ENCODE measurements around the gene HLA-F.

The HLA-F gene

DNA sequence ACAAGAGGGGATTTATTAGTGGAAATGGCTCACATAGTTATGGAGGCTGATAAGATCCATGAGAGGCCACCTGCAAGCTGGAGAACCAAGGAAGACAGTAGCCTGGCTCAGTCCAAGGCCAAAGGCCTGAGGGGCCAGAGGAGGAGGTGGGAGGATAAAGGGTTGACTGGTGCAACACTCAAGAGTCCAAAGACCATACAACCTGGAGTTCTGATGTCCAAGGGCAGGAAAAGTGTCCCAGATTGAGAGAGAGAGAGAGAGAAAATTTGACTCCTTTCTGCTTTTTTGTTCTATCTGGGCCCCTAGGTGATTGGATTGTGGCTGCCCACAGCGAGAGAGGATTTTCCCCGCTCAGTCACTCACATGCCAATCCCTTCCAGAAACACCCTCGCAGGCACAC lies 8.0 kb downstream of the HLA-F start:
- Histone ChIP-seq H3K27ac (ENCODE audit: insufficient read depth, low read depth, low read length, poor library complexity, severe bottlenecking) (no peak overlapping the region), H3K36me3 (ENCODE audit: control insufficient read depth, insufficient read depth, low read length) (no peaks in the 10 kb centered on the region), H3K4me1 (ENCODE audit: control insufficient read depth, insufficient read depth, low read length) (no peaks in the 10 kb centered on the region), H3K4me3 (ENCODE audit: insufficient read depth, low read depth, low read length) (no peak overlapping the region), H3K9me3 (ENCODE audit: control insufficient read depth, low read length) (no peaks in the 10 kb centered on the region), H3K27me3 (ENCODE audit: control insufficient read depth, insufficient read depth, low read length, poor library complexity, severe bottlenecking) (peaks cover under 1% of the 10 kb centered on the region)
- 57 to 78% methylated on average over 3 of the region's 3 CpGs for WGBS, 2 experiments

DNA sequence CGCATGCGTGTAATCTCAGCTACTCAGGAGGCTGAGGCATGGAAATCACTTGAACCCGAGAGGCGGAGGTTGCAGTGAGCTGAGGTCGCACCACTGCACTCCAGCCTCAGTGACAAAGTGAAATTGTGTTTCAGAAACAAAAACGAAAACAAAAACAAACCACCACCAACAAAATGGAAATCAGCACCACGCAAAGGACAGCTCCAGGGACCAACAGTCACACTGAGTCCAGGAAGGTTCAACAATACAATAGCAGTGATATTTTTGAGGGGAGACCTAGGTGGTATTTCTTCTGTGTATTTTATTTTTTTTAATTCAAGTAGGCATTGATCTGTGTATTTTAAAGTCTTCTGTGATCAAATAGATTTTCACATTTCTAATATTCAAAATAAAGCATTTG lies 9.8 kb downstream of the HLA-F start:
- H3K27me3 ChIP-seq (ENCODE audit: control insufficient read depth, insufficient read depth, low read length, poor library complexity, severe bottlenecking) = no peaks in the 10 kb centered on the region
- no peaks in the 10 kb centered on the region for H3K36me3 ChIP-seq (ENCODE audit: control insufficient read depth, insufficient read depth, low read length)
- no peak overlapping the region for H3K27ac ChIP-seq (ENCODE audit: insufficient read depth, low read depth, low read length, poor library complexity, severe bottlenecking)
- H3K4me1 ChIP-seq (ENCODE audit: control insufficient read depth, insufficient read depth, low read length) = no peaks in the 10 kb centered on the region
- H3K9me3 ChIP-seq (ENCODE audit: control insufficient read depth, low read length) = no peaks in the 10 kb centered on the region
- 76 to 79% methylated on average over 7 of the region's 7 CpGs for WGBS, 2 experiments
- no peak overlapping the region for H3K4me3 ChIP-seq (ENCODE audit: insufficient read depth, low read depth, low read length)

DNA sequence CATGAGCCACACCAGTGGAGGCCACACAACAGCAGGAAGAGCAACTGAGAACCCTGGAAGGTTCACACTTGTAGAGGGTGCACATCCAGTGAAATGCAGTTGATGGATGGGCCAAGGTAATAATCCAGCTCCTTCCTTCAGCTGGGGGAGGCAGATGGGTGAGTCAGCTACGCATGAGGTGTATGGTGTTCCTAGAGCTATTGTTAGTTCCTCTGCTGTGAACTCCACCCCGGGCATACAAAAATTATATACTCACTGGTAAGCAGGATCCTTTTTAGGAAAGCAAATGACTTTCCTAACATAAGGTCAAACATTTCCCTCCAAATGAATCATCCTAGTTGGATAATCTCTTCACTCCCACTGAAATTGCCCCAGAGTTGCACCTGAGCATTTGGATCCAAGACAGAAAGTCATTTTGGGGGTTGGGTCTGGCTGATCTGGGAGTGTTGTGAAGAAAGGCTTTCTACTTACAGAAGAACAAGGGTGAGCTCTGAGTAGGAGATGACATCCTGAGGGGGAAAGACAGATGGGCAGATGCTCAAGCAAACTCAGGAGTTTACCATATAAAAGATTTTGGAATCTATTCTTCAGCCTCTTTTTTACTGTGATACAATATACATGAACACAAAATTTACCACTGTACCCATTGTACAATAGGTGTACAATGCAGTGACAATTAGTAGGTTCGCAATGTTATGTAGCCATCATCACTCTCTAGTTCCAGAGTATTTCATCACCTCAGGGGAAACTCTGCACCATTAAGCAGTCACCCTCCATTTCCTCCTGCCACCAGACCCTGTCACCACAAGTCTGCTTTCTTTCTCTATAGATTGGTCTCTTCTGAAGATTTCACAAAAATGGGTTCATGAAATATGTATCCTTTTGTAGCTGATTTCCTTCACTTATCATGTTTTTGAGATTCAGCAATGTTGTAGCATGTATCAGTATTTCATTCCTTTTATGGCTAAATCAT lies 11.1 kb downstream of the HLA-F start:
- H3K36me3 ChIP-seq (ENCODE audit: control insufficient read depth, insufficient read depth, low read length) = no peaks in the 10 kb centered on the region
- 87 to 93% methylated on average over 3 of the region's 3 CpGs for WGBS, 2 experiments
- no peak overlapping the region for H3K27ac ChIP-seq (ENCODE audit: insufficient read depth, low read depth, low read length, poor library complexity, severe bottlenecking)
- no peak overlapping the region for H3K4me3 ChIP-seq (ENCODE audit: insufficient read depth, low read depth, low read length)
- H3K27me3 ChIP-seq (ENCODE audit: control insufficient read depth, insufficient read depth, low read length, poor library complexity, severe bottlenecking) = no peaks in the 10 kb centered on the region
- no peaks in the 10 kb centered on the region for H3K9me3 ChIP-seq (ENCODE audit: control insufficient read depth, low read length)
- H3K4me1 ChIP-seq (ENCODE audit: control insufficient read depth, insufficient read depth, low read length) = no peaks in the 10 kb centered on the region

DNA sequence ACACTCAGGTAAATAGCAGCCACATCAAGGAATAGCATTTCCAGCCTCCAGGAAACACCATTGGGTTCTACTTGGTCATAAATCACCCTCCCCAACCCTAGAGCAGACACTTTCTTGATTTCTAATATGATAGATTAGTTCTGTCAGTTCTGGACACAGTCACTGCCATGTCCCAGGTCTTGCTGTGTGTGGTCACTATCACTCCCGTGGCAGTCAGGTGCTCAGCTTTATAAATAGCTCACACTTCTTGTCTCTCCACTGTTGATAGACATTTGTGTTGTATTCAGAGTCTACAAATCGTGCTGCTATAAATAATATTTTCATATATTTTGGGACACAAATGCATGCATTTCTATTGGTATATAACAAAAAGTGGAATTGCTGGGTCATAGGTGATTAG lies 13.3 kb downstream of the HLA-F start:
- no peak overlapping the region for H3K27ac ChIP-seq (ENCODE audit: insufficient read depth, low read depth, low read length, poor library complexity, severe bottlenecking)
- no peaks in the 10 kb centered on the region for H3K36me3 ChIP-seq (ENCODE audit: control insufficient read depth, insufficient read depth, low read length)
- no peak overlapping the region for H3K4me3 ChIP-seq (ENCODE audit: insufficient read depth, low read depth, low read length)
- no peaks in the 10 kb centered on the region for H3K27me3 ChIP-seq (ENCODE audit: control insufficient read depth, insufficient read depth, low read length, poor library complexity, severe bottlenecking)
- H3K9me3 ChIP-seq (ENCODE audit: control insufficient read depth, low read length) = no peaks in the 10 kb centered on the region
- WGBS, 2 experiments = 30 to 54% methylated on average over 1 to 2 of the region's 2 CpGs
- H3K4me1 ChIP-seq (ENCODE audit: control insufficient read depth, insufficient read depth, low read length) = no peaks in the 10 kb centered on the region

DNA sequence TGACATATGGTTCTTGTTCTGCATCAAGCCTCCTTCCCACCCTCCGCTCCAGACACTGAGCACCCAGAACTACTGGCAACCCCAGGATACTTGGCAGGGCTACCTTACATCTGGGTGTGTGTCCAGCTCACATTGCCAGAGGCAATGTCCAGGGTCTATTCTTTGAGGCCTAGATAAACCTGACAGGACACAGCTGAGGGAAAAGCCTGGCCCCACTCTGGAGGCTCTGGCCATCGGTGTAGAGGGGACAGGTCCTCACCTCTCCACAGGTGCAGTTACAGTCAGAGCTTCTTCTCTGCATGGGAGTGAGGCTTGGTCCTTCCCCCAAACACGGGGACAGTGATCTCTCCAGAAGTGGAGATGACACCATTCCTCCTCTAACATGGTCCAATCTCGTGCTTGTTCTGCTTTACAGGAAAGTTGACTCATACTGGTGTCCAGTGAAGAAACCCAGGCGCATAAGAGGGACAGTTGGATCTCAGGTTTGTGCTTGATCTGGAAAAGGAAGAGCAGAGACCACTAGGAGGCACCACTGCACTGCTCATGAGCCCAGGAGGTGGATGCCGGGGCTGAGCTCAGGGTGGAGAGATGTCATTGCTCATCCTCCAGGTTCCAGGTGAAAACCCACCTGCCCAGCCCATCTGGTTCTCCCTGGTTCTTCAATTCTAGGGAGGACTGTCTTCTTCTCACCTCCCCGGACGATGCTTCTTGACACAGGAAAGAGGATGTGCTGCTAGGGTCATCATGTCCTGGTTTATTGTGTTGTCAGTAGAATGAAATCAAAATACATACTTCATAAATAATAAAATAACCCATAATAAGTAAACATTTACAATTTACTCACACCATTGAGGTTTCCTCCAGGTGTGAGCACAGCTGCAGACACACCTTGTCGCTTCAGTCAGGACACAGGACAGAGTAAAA lies 14.7 kb downstream of the HLA-F start:
- Histone ChIP-seq H3K27me3 (ENCODE audit: control insufficient read depth, insufficient read depth, low read length, poor library complexity, severe bottlenecking) (peaks cover 3% of the 10 kb centered on the region), H3K27ac (ENCODE audit: insufficient read depth, low read depth, low read length, poor library complexity, severe bottlenecking) (no peak overlapping the region), H3K4me3 (ENCODE audit: insufficient read depth, low read depth, low read length) (no peak overlapping the region), H3K4me1 (ENCODE audit: control insufficient read depth, insufficient read depth, low read length) (no peaks in the 10 kb centered on the region), H3K9me3 (ENCODE audit: control insufficient read depth, low read length) (no peaks in the 10 kb centered on the region), H3K36me3 (ENCODE audit: control insufficient read depth, insufficient read depth, low read length) (no peaks in the 10 kb centered on the region)
- 44 to 45% methylated on average over 9 of the region's 9 CpGs for WGBS, 2 experiments

DNA sequence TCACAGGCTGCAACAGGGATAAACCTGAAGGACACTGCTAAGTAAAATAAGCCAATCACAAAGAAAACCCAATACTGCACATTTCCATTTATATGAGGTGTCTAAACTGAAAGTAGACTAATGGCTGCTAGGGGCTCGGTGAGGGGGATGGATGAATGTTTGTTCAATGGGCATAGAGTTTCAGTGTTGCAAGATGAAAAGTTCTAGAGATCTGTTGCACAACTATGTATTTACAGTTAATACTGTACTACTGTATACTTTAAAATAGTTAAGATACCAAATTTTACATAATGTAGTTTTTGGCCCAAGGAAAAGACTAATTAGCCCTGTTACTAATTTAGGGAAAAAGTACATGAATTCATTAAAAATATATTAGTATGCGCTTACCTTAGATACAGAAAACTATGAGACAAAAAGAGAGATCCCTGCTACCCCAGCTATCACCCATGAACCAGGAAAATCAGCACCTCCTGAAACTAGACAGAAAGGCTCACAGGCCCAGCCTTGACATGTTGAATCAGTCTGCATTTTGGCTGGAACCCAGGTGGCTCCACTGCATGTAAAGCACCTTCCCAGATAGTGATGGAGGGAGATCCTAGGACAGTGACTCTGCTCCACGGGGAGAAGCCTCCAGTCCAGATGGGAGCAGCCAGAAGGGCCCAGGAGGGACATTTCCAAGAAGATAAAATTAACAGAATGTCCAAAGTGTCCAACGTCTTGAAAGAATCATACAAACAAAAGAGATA lies 16.1 kb downstream of the HLA-F start:
- Histone ChIP-seq H3K9me3 (ENCODE audit: control insufficient read depth, low read length) (no peaks in the 10 kb centered on the region), H3K27me3 (ENCODE audit: control insufficient read depth, insufficient read depth, low read length, poor library complexity, severe bottlenecking) (peaks cover 3% of the 10 kb centered on the region), H3K27ac (ENCODE audit: insufficient read depth, low read depth, low read length, poor library complexity, severe bottlenecking) (no peak overlapping the region), H3K36me3 (ENCODE audit: control insufficient read depth, insufficient read depth, low read length) (no peaks in the 10 kb centered on the region), H3K4me3 (ENCODE audit: insufficient read depth, low read depth, low read length) (no peak overlapping the region), H3K4me1 (ENCODE audit: control insufficient read depth, insufficient read depth, low read length) (no peaks in the 10 kb centered on the region)
- WGBS, 2 experiments = 78% methylated on average over 4 of the region's 4 CpGs

DNA sequence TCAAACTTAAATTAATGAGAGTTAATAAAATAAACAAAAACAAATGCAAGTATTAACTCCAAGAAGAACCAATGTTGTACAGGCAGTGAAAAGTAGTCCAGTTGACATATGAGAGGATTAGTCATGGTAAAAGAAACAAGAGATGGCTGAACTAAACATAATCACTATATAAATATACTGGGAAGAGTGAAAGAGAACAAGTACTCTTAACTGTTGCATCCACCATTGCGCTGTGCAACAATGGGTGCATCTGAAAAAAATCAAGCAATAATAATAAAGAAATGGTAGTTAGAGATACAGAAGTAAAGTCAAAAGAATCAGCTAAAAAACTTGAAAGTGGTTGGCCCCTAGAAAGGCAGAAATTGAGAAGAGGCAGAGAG lies 16.6 kb downstream of the HLA-F start:
- no peak overlapping the region for H3K4me3 ChIP-seq (ENCODE audit: insufficient read depth, low read depth, low read length)
- no peaks in the 10 kb centered on the region for H3K9me3 ChIP-seq (ENCODE audit: control insufficient read depth, low read length)
- peaks cover 3% of the 10 kb centered on the region for H3K27me3 ChIP-seq (ENCODE audit: control insufficient read depth, insufficient read depth, low read length, poor library complexity, severe bottlenecking)
- WGBS, 2 experiments = 100% methylated on average over 1 of the region's 1 CpG; no CpG with 5 or more reads in 1 of the 2 experiments
- no peaks in the 10 kb centered on the region for H3K36me3 ChIP-seq (ENCODE audit: control insufficient read depth, insufficient read depth, low read length)
- H3K4me1 ChIP-seq (ENCODE audit: control insufficient read depth, insufficient read depth, low read length) = no peaks in the 10 kb centered on the region
- no peak overlapping the region for H3K27ac ChIP-seq (ENCODE audit: insufficient read depth, low read depth, low read length, poor library complexity, severe bottlenecking)

DNA sequence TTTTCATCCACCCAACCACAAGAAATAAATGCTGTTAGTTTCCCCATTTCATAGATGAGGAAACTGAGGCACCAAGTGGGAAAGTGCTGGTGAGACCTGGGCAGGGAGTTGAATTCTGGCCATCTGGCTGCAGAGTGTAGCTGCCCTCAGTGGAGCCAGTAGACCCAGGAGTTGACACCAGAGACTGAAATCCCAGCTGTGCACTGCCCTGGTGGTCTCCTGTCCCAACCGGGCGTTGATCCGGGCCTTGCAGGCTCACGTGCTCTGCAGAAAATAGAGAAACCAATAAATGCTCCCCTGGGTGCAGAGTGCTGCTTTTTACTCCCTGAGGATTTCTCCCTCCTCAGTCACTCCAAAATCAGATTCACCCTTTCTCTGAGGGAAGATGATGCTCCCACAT lies 18.4 kb downstream of the HLA-F start:
- Histone ChIP-seq H3K4me3 (ENCODE audit: insufficient read depth, low read depth, low read length) (no peak overlapping the region), H3K27me3 (ENCODE audit: control insufficient read depth, insufficient read depth, low read length, poor library complexity, severe bottlenecking) (peaks cover 11% of the 10 kb centered on the region), H3K4me1 (ENCODE audit: control insufficient read depth, insufficient read depth, low read length) (no peaks in the 10 kb centered on the region), H3K9me3 (ENCODE audit: control insufficient read depth, low read length) (no peaks in the 10 kb centered on the region), H3K36me3 (ENCODE audit: control insufficient read depth, insufficient read depth, low read length) (no peaks in the 10 kb centered on the region), H3K27ac (ENCODE audit: insufficient read depth, low read depth, low read length, poor library complexity, severe bottlenecking) (no peak overlapping the region)
- WGBS, 2 experiments = 89 to 93% methylated on average over 4 of the region's 4 CpGs

DNA sequence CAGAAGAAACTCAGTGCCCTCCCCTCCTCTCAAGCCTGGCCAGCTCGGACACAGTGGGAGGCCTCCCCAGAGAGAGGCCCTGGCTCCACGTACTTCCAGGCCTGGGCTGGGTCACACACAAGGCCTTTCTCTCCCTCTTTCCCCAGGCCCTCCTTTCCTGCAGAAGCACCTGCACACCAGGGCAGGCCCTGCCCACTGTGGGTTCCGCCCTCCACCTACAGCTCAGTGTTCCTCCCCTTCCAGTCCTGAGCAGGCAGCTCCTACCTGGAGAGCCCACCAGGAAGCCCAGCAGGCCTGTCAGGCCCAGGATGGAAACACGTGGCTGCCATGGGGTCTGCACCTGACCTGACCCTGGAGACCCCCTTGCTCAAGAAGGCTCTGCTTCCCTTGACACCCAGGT lies 18.9 kb downstream of the HLA-F start:
- no peaks in the 10 kb centered on the region for H3K36me3 ChIP-seq (ENCODE audit: control insufficient read depth, insufficient read depth, low read length)
- peaks cover 16% of the 10 kb centered on the region for H3K27me3 ChIP-seq (ENCODE audit: control insufficient read depth, insufficient read depth, low read length, poor library complexity, severe bottlenecking)
- H3K27ac ChIP-seq (ENCODE audit: insufficient read depth, low read depth, low read length, poor library complexity, severe bottlenecking) = no peak overlapping the region
- H3K4me1 ChIP-seq (ENCODE audit: control insufficient read depth, insufficient read depth, low read length) = no peaks in the 10 kb centered on the region
- H3K4me3 ChIP-seq (ENCODE audit: insufficient read depth, low read depth, low read length) = no peak overlapping the region
- H3K9me3 ChIP-seq (ENCODE audit: control insufficient read depth, low read length) = no peaks in the 10 kb centered on the region
- WGBS, 2 experiments = 60 to 63% methylated on average over 4 of the region's 4 CpGs

All from ectodermal cell (in vitro differentiated cells).